HepG2 (cell line): Measurements from ENCODE around the gene GLG1. TPM values are rescaled to one million over a fixed set of nuclear protein-coding genes. Genes with fewer than 3 reads are reported as not detected.

ENCODE experiments used
- FOXA3 ChIP-seq: IDR thresholded peaks from 2 replicates; pipeline ENCODE4 v1.6.1; 2016; ENCODE audit warnings: missing genetic modification reagents, missing compliant biosample characterization
- GTF3A ChIP-seq: sonication (generic); formaldehyde crosslinking; conservative IDR thresholded peaks from 2 replicates; pipeline ENCODE4 v1.4.0; 2020; ENCODE audit warnings: mild to moderate bottlenecking, missing genetic modification reagents
- HNRNPK ChIP-seq: fragments of 200-400 bp; formaldehyde crosslinking; IDR thresholded peaks from 2 replicates; pipeline ENCODE4 v1.6.1; 2018; ENCODE audit warnings: low read length, low read depth, moderate library complexity, mild to moderate bottlenecking; ENCODE audit not compliant: poor library complexity, severe bottlenecking
- ISL2 ChIP-seq: sonication (generic); formaldehyde crosslinking; IDR thresholded peaks from 2 replicates; pipeline ENCODE4 v1.5.0; 2020; ENCODE audit warnings: missing genetic modification reagents
- MLLT10 ChIP-seq: sonication (generic); formaldehyde crosslinking; IDR thresholded peaks from 2 replicates; pipeline ENCODE4 v1.4.0; 2020; ENCODE audit warnings: missing genetic modification reagents
- NFYB ChIP-seq: sonication (generic); formaldehyde crosslinking; IDR thresholded peaks from 2 replicates; pipeline ENCODE4 v1.4.0; 2020; ENCODE audit warnings: missing genetic modification reagents
- PCBP2 ChIP-seq: fragments of 200-400 bp; formaldehyde crosslinking; optimal IDR thresholded peaks from 2 replicates; pipeline ENCODE3; 2018; ENCODE audit warnings: low read length, low read depth; ENCODE audit not compliant: poor library complexity, severe bottlenecking
- RBAK ChIP-seq: sonication (generic); formaldehyde crosslinking; IDR thresholded peaks from 2 replicates; pipeline ENCODE4 v1.5.1; 2020; ENCODE audit warnings: mild to moderate bottlenecking, missing genetic modification reagents
- RXRA ChIP-seq: sonication (generic); formaldehyde crosslinking; IDR thresholded peaks from 2 replicates; pipeline ENCODE4 v1.5.1; 2020; ENCODE audit warnings: missing genetic modification reagents
- SNRNP70 ChIP-seq: fragments of 200-400 bp; formaldehyde crosslinking; IDR thresholded peaks from 2 replicates; pipeline ENCODE4 v1.6.1; 2017; ENCODE audit warnings: mild to moderate bottlenecking, low read depth, low read length, moderate library complexity
- TEAD2 ChIP-seq: sonication (generic); formaldehyde crosslinking; IDR thresholded peaks from 2 replicates; pipeline ENCODE4 v1.9.0; 2021; ENCODE audit warnings: missing genetic modification reagents
- ZFP36L2 ChIP-seq: sonication (generic); formaldehyde crosslinking; IDR thresholded peaks from 2 replicates; pipeline ENCODE4 v1.4.0; 2020; ENCODE audit warnings: missing genetic modification reagents
- ZNF263 ChIP-seq: sonication (generic); formaldehyde crosslinking; IDR thresholded peaks from 2 replicates; pipeline ENCODE4 v1.4.0; 2020; ENCODE audit warnings: missing genetic modification reagents
- ZNF264 ChIP-seq: sonication (generic); formaldehyde crosslinking; IDR thresholded peaks from 2 replicates; pipeline ENCODE4 v1.4.0; 2020; ENCODE audit warnings: missing genetic modification reagents
- ZNF3 ChIP-seq: IDR thresholded peaks from 2 replicates; pipeline ENCODE4 v1.7.0; 2017; ENCODE audit warnings: inconsistent platforms
- ZNF30 ChIP-seq: sonication (generic); formaldehyde crosslinking; IDR thresholded peaks from 2 replicates; pipeline ENCODE4 v1.5.0; 2020; ENCODE audit warnings: mild to moderate bottlenecking, missing genetic modification reagents
- ZNF460 ChIP-seq: sonication (generic); formaldehyde crosslinking; IDR thresholded peaks from 2 replicates; pipeline ENCODE4 v1.5.1; 2020; ENCODE audit warnings: missing genetic modification reagents, mild to moderate bottlenecking, borderline replicate concordance
- ZNF558 ChIP-seq: sonication (generic); formaldehyde crosslinking; IDR thresholded peaks from 2 replicates; pipeline ENCODE4 v1.9.0; 2022; ENCODE audit warnings: mild to moderate bottlenecking, missing genetic modification reagents, borderline replicate concordance
- ZNF564 ChIP-seq: sonication (generic); formaldehyde crosslinking; IDR thresholded peaks from 2 replicates; pipeline ENCODE4 v1.8.1; 2023; ENCODE audit warnings: mild to moderate bottlenecking, missing genetic modification reagents
- ZNF672 ChIP-seq: sonication (generic); formaldehyde crosslinking; IDR thresholded peaks from 2 replicates; pipeline ENCODE4 v1.8.1; 2022; ENCODE audit warnings: missing genetic modification reagents
- ZNF790 ChIP-seq: sonication (generic); formaldehyde crosslinking; IDR thresholded peaks from 2 replicates; pipeline ENCODE4 v1.8.0; 2022; ENCODE audit warnings: missing genetic modification reagents, mild to moderate bottlenecking, borderline replicate concordance
- ZSCAN20 ChIP-seq: sonication (generic); formaldehyde crosslinking; IDR thresholded peaks from 2 replicates; pipeline ENCODE4 v1.4.0; 2020; ENCODE audit warnings: missing genetic modification reagents, mild to moderate bottlenecking, borderline replicate concordance
- polyA plus RNA-seq, 8 experiments: library from polyadenylated mRNA; depleted of rRNA in 3 of 8; stranded (reverse) in 7 of 8; unstranded in 1 of 8; fragments of >200 nt; fragmentation: Illumina TruSeq in 4 of 8; extraction: Trizol in 4 of 8; gene quantifications; 2 replicates each; pipeline versions ENCODE4 v1.2.1 to v1.2.3, GENCODE V29; 2011 to 2016; ENCODE audit warnings: low read depth in 4 of 8, missing spikeins in 1 of 8, mixed read lengths in 1 of 8; ENCODE audit not compliant: insufficient read depth in 1 of 8
- total RNA-seq, 5 experiments: library from RNA; depleted of rRNA; stranded (reverse); fragments of >200 nt; fragmentation: Illumina TruSeq; extraction: Trizol; gene quantifications; 2 replicates each; pipeline ENCODE4 v1.2.3, GENCODE V29; 2016; ENCODE audit warnings: low read depth in 1 of 5
- TF ChIP-seq, protein P1 (sequence below): IDR thresholded peaks from 2 replicates; pipeline ENCODE4 v1.6.1; 2016; ENCODE audit warnings: control low read depth
- TF ChIP-seq, protein P2 (sequence below): sonication (generic); formaldehyde crosslinking; conservative IDR thresholded peaks from 2 replicates; pipeline ENCODE4 v1.4.0; 2020; ENCODE audit warnings: missing genetic modification reagents
- TF ChIP-seq, protein P3 (sequence below): sonication (generic); formaldehyde crosslinking; IDR thresholded peaks from 2 replicates; pipeline ENCODE4 v1.8.0; 2022; ENCODE audit warnings: mild to moderate bottlenecking, missing genetic modification reagents, moderate library complexity

The GLG1 gene
- total and polyA plus RNA-seq, 2 of the 13 experiments (the other 11 are each of a cell fraction or from before 2014, with no cell fraction given), result 87.7 to 141 TPM

DNA sequence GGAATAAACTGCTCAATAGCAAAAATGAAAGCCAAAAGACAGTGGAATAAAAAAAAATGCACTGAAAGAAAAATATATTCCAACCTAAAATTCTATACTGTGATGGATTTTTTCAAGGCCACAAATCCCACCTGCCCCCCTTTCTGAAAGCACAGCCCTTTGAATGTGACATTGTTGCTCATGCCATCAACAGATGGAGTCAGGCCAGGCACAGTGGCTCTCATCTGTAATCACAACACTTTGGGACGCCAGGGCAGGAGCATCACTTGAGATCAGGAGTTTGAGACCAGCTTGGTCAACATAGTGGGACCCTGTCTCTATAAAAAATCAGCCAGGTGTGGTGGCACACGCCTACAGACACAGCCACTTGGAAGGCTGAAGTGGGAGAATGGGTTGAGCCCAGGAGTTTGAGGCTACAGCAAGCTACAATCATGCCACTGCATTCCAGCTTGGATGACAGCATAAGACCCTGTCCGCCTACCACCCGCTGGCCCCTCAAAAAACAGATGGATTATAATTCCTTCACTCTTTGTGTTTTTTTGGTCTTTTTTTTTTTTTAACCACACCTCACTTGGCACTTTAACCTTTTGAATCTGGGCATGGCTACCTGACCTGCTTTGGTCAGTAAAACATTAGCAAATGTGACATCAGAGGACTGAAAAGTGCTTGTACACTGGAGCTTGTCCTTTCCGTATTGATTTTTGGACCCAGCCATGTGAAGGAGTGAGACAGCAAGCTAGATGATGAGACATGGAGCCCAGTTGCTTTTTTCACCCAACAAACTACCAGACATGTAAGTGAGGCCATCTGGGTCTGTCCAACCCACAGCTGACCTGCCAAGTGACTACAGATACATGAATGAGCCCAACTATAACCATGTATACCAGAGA lies 36.3 kb downstream of the GLG1 start (continued):
- TF ChIP-seq ZNF564 (CRISPR knock-in tag), result no peak
- no peak for TF ChIP-seq ZNF790 (CRISPR knock-in tag)
- TF ChIP-seq ZNF460, result no peak
- TF ChIP-seq ISL2 (CRISPR knock-in tag), result peak; percentile 77
- TF ChIP-seq RXRA (CRISPR knock-in tag), result no peak; the same call in 1 of the 2 replicates
- TF ChIP-seq ZFP36L2, result no peak
- 0 out of 2 replicates have a peak, but pooled peaks have one; percentile 44 for TF ChIP-seq GTF3A (CRISPR knock-in tag)
- TF ChIP-seq RBAK (CRISPR knock-in tag), result peak; percentile 76; the same call in 1 of the 2 replicates
- no peak for TF ChIP-seq TEAD2
- TF ChIP-seq, protein P1, sequence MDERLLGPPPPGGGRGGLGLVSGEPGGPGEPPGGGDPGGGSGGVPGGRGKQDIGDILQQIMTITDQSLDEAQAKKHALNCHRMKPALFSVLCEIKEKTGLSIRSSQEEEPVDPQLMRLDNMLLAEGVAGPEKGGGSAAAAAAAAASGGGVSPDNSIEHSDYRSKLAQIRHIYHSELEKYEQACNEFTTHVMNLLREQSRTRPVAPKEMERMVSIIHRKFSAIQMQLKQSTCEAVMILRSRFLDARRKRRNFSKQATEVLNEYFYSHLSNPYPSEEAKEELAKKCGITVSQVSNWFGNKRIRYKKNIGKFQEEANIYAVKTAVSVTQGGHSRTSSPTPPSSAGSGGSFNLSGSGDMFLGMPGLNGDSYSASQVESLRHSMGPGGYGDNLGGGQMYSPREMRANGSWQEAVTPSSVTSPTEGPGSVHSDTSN (CRISPR knock-in tag), result no peak
- no peak for TF ChIP-seq NFYB (CRISPR knock-in tag)
- TF ChIP-seq ZNF672, result no peak
- TF ChIP-seq MLLT10 (CRISPR knock-in tag), result no peak
- no peak for TF ChIP-seq ZNF558 (CRISPR knock-in tag)
- TF ChIP-seq PCBP2, result no peak
- TF ChIP-seq HNRNPK, result no peak
- TF ChIP-seq ZSCAN20, result no peak
- TF ChIP-seq ZNF30, result no peak
- TF ChIP-seq ZNF264 (CRISPR knock-in tag), result peak; percentile 73
- TF ChIP-seq ZNF3 (CRISPR knock-in tag), result peak; percentile 33; the same call in 1 of the 2 replicates
- TF ChIP-seq FOXA3 (CRISPR knock-in tag), result peak; percentile 83
- TF ChIP-seq, protein P2, sequence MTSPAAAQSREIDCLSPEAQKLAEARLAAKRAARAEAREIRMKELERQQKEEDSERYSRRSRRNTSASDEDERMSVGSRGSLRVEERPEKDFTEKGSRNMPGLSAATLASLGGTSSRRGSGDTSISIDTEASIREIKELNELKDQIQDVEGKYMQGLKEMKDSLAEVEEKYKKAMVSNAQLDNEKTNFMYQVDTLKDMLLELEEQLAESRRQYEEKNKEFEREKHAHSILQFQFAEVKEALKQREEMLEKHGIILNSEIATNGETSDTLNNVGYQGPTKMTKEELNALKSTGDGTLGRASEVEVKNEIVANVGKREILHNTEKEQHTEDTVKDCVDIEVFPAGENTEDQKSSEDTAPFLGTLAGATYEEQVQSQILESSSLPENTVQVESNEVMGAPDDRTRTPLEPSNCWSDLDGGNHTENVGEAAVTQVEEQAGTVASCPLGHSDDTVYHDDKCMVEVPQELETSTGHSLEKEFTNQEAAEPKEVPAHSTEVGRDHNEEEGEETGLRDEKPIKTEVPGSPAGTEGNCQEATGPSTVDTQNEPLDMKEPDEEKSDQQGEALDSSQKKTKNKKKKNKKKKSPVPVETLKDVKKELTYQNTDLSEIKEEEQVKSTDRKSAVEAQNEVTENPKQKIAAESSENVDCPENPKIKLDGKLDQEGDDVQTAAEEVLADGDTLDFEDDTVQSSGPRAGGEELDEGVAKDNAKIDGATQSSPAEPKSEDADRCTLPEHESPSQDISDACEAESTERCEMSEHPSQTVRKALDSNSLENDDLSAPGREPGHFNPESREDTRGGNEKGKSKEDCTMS (CRISPR knock-in tag), result no peak
- no peak for TF ChIP-seq SNRNP70
- no peak for TF ChIP-seq ZNF263 (CRISPR knock-in tag)
- TF ChIP-seq, protein P3, sequence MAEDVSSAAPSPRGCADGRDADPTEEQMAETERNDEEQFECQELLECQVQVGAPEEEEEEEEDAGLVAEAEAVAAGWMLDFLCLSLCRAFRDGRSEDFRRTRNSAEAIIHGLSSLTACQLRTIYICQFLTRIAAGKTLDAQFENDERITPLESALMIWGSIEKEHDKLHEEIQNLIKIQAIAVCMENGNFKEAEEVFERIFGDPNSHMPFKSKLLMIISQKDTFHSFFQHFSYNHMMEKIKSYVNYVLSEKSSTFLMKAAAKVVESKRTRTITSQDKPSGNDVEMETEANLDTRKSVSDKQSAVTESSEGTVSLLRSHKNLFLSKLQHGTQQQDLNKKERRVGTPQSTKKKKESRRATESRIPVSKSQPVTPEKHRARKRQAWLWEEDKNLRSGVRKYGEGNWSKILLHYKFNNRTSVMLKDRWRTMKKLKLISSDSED (CRISPR knock-in tag), result no peak
